WI38 (cell line): ENCODE data around the gene APOL5.

Source experiments
- H3K4me3 ChIP-seq: 2 replicates; pipeline ENCODE4 v1.5.1; 2011; ENCODE audit warnings: low read depth, mild to moderate bottlenecking, control low read depth, low read length
- CTCF ChIP-seq: IDR thresholded peaks from 2 replicates; pipeline ENCODE4 v1.5.1; 2012; ENCODE audit warnings: low read depth, mild to moderate bottlenecking, control low read depth, low read length

APOL5 gene

GRCh38 chr22:35752863-35753189, 35.2 kb downstream of the APOL5 start:
- no peak overlapping the region for H3K4me3 ChIP-seq
- no peak for TF ChIP-seq CTCF

GRCh38 chr22:35754761-35755160, 37.1 kb downstream of the APOL5 start:
- H3K4me3 ChIP-seq: no peak overlapping the region
- no peak for TF ChIP-seq CTCF

GRCh38 chr22:35756722-35757121, 39.0 kb downstream of the APOL5 start:
- no peak for TF ChIP-seq CTCF
- H3K4me3 ChIP-seq: no peak overlapping the region

GRCh38 chr22:35758394-35758793, 40.7 kb downstream of the APOL5 start:
- TF ChIP-seq CTCF: no peak
- no peak overlapping the region for H3K4me3 ChIP-seq

- no peak for TF ChIP-seq CTCF
- no peak overlapping the region for H3K4me3 ChIP-seq
These were observed 43.4 kb downstream of the APOL5 start for GRCh38 chr22:35761037-35761436.

GRCh38 chr22:35766654-35767580, 49.2 kb downstream of the APOL5 start:
- no peak for TF ChIP-seq CTCF
- H3K4me3 ChIP-seq: no peak overlapping the region

GRCh38 chr22:35769974-35770373, 52.3 kb downstream of the APOL5 start:
- no peak for TF ChIP-seq CTCF
- no peak overlapping the region for H3K4me3 ChIP-seq
